Amniotic stem cell (primary cell): ENCODE data around the gene CHRNB2.
A peak's percentile ranks its signal among the peaks of the same experiment; 100 is the strongest.

ENCODE experiments used
- DNase-seq: peaks from one replicate; lab custom pipeline; 2025; lab: John Stamatoyannopoulos, UW

Gene CHRNB2

GRCh38 chr1:154581766-154582165 lies 14.2 kb downstream of the CHRNB2 start:
- no peak for DNase-seq

GRCh38 chr1:154582885-154583284 lies 15.3 kb downstream of the CHRNB2 start:
- DNase-seq = no peak

- no peak for DNase-seq
Observed at GRCh38 chr1:154583773-154584172, 16.2 kb downstream of the CHRNB2 start.

- DNase-seq = no peak
Observed at GRCh38 chr1:154584267-154584994, 16.9 kb downstream of the CHRNB2 start.

DNA sequence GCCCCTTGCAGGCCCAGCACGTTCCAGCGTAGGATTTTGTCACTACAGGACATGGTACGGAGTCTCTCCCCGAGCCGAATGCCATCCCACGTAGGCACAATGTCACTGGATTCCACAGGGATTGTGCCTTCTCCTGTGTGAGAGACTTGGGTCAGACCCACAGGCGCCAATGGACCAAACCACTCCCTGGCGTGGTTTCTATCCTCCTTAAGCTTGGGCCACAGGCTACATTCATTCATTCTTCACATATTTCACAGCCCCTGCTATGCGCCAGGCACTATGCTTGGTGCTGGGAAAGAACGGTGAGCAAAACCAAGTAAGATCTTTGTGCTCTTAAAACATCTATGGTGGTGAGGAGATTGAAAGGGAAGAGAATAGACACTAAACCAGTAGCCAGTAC lies 18.7 kb downstream of the CHRNB2 start:
- no peak for DNase-seq

GRCh38 chr1:154586641-154587040 lies 19.1 kb downstream of the CHRNB2 start:
- DNase-seq = no peak

- no peak for DNase-seq
Observed at GRCh38 chr1:154589780-154590179, 22.2 kb downstream of the CHRNB2 start.

- DNase-seq = no peak
Observed at GRCh38 chr1:154590756-154591155, 23.2 kb downstream of the CHRNB2 start.

DNA sequence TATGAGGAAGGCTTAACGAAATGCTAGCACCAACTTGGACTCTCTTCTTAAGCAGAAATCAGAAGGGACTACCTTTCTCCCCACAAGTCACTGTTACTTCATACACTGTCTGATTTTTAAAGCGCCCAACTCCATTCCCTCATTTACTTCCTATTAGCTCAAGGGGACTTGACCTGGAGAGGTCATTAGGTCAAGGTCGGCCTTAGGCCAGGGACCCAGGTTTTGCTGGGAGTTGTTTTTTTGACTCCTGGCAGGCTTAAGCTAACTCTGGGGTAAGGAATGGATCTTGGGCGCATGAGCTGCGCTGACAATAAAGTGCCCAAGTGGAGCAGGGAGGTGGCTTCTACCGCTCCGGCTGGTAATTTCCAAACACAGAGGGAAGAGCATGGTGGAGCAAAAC lies 23.6 kb downstream of the CHRNB2 start:
- DNase-seq = no peak

- DNase-seq = no peak
Observed at GRCh38 chr1:154593390-154593789, 25.8 kb downstream of the CHRNB2 start.

DNA sequence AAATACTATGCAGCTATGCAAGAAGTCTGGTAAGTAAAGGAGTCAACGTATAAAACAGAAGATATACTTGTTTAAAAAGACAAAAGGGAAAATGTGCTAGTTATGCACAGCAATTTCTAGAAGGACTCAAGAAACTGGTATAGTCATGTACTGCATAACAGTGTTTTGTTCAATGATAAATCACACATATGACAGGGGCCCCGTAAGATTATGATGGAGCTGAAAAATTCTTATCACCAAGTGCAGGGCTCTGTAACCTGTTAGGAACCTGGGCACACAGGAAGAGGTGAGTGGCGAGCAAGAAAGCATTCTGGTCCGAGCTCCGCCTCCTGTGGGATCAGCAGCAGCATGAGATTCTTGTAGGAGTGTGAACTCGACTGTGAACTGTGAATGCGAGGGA lies 27.2 kb downstream of the CHRNB2 start:
- no peak for DNase-seq

DNA sequence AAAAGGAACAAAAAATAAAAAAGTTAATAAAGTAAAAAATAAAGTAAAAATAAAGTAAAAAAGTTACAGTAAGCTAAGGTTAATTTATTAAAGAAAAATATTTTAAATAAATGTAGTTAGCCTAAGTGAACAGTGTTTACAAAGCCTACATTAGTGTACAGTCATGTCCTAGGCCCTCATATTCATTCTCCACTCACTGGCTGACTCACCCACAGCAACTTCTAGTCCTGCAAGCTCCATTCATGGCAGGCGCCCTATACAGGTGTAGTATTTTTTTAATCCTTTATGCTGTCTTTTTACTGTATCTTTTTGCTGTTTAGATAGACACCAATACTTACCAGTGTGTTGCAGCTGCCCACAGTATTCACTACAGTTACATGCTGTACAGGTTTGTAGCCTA lies 28.0 kb downstream of the CHRNB2 start:
- DNase-seq = no peak

GRCh38 chr1:154598871-154599635 lies 31.5 kb downstream of the CHRNB2 start:
- DNase-seq = no peak

DNA sequence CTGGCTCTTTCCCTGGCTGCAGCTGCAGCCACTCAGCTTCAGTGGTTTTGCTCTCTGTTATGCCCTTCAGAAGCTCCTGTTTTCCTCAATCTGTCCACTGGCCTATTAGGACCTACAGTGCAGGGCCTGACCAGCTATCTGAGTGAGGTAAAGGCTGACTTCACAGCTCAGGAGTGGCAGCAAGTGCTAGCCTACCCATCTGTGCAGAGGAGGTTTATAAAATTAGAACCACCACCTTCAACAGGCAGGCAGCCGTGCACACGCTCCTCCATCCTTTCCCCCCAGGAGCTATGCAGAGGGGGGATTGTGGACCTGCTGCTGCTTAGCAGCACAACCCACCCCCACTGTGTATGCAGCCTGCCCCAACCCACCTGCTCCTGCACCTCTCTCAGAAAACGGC lies 32.1 kb downstream of the CHRNB2 start:
- DNase-seq = no peak

GRCh38 chr1:154603317-154603716 lies 35.7 kb downstream of the CHRNB2 start:
- no peak for DNase-seq

DNA sequence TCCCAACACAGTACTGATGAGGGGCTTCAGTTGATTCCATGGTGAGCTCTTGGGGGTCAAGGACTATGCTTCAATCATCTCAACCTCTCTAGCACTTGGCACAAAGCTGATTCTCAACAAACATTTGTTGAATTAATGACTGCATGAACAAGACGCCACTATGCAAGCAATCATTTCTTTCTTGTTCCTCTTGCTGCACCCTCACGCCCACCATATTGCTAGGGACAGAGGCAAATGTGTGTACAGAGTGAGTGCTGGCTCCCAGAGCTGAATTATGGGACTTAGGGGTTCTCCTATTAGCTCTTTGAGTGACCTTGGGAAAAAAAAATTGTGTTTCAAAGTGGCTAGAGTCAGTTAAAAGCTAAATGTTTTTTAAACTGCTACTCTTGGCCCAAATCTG lies 38.0 kb downstream of the CHRNB2 start:
- DNase-seq = no peak

- no peak for DNase-seq
Observed at GRCh38 chr1:154607106-154607608, 39.6 kb downstream of the CHRNB2 start.

DNA sequence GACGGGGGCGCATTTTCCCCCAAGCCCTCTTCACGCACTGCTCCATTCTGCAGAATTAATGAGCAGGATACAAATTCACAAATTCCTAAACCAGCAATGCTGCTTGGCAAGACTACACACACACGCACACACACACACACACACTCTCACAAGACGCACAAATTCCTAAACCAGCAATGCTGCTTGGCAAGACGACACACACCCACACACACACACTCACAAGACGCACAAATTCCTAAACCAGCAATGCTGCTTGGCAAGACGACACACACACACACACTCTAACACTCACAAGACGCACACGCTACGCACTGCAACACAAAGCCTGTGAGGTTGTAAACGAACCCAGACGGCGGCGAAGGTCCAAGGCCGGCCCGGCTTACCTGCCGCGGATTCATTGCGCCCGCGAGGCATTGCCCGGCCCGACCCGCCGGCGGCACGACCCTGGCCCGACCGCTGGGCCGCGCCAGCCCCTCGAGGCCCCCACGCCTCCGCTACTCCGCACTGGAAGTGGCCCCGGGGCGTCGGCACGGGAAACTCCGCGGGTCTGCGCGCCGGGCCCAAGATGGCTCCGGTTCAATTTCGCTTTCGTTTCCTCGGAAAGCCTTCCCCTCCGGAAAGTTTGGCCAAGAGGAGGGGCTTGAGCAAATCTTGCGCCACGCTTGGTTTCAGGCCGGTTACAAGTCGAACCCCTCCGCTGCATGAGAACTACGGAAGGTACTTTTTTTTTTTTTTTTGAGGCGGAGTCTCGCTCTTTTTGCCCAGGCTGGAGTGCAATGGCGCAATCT lies 40.2 kb downstream of the CHRNB2 start, which contains the start of gene ADAR:
Gene ADAR (minus strand): TSS at position 578 of the 788 bp plus-strand sequence. CDS start 180 bp downstream, at position 398.
- DNase-seq = peak; percentile 92

GRCh38 chr1:154608397-154609270 lies 41.1 kb downstream of the CHRNB2 start:
- DNase-seq = peak; percentile 35

GRCh38 chr1:154609398-154610380 lies 42.1 kb downstream of the CHRNB2 start:
- DNase-seq = no peak
